Left lung (tissue), 10 donors: ENCODE measurements around the gene THNSL1. TPM values are rescaled to one million over a fixed set of nuclear protein-coding genes. Genes with fewer than 3 reads are reported as not detected.

ENCODE experiments used
- ATAC-seq: fragments of 200-7000 bp; cut with Tn5 transposase; one replicate; pipeline ENCODE4 v1.9.1; 2020; ENCODE audit warnings: moderate library complexity
- DNase-seq, 4 donors: peaks; one replicate each; pipeline ENCODE4 v3.0.0-alpha.2; 2013 to 2020
- H3K27ac ChIP-seq, 2 donors: fragments of 200-600 bp; sonication (generic) in 1 of 2; one replicate each; pipeline versions ENCODE4 v1.5.0 to v1.8.0; 2020 to 2021
- H3K27me3 ChIP-seq, 2 donors: fragments of 200-600 bp; sonication (generic) in 1 of 2; one replicate each; pipeline versions ENCODE4 v1.5.0 to v1.8.0; 2020 to 2021
- H3K36me3 ChIP-seq, 2 donors: fragments of 200-600 bp; sonication (generic) in 1 of 2; one replicate each; pipeline versions ENCODE4 v1.5.0 to v1.8.0; 2020 to 2021
- H3K4me1 ChIP-seq, 2 donors: fragments of 200-600 bp; one replicate each; pipeline ENCODE4 v1.8.0; 2021
- H3K4me3 ChIP-seq, 2 donors: fragments of 200-600 bp; sonication (generic) in 1 of 2; one replicate each; pipeline versions ENCODE4 v1.5.0 to v1.8.0; 2020 to 2021; ENCODE audit warnings: mild to moderate bottlenecking in 1 of 2
- H3K9me3 ChIP-seq, 2 donors: fragments of 200-600 bp; sonication (generic) in 1 of 2; one replicate each; pipeline versions ENCODE4 v1.5.0 to v1.8.0; 2020 to 2021
- intact Hi-C, 2 donors: fragments of 100-400 bp; cut with DNase I; formaldehyde crosslinking; loops; one replicate each; pipeline versions ENCODE4 v1.11.2 to v1.14.2; 2022
- polyA plus RNA-seq, 6 donors: library from polyadenylated mRNA; unstranded; fragments of 120-200 nt; gene quantifications; one replicate each; pipeline ENCODE4 v1.2.1, GENCODE V29; 2013; ENCODE audit not compliant: insufficient read length in 6 of 6
- total RNA-seq, 2 donors: library from RNA; stranded (reverse); fragmentation: NEBNext Ultra II Directional; extraction: Animal tissue kit (Norgen Biotek cat#: 25700); gene quantifications; one replicate each; pipeline ENCODE4 v1.2.1, GENCODE V29; 2021
- TF ChIP-seq, protein P1 (sequence below), 2 donors: fragments of 200-600 bp; sonication (generic) in 1 of 2; IDR thresholded peaks; one replicate each; pipeline versions ENCODE4 v1.5.0 to v1.8.0; 2021; ENCODE audit warnings: antibody characterized with exemption in 2 of 2
- donor health status: DM: no; HTN: yes; CAD: no.
- donor health status: DM: no; HTN: no; CAD: no.

The THNSL1 gene
- total and polyA plus RNA-seq, 8 donors, result 3.9 to 13.6 (median 11.8) TPM

DNA sequence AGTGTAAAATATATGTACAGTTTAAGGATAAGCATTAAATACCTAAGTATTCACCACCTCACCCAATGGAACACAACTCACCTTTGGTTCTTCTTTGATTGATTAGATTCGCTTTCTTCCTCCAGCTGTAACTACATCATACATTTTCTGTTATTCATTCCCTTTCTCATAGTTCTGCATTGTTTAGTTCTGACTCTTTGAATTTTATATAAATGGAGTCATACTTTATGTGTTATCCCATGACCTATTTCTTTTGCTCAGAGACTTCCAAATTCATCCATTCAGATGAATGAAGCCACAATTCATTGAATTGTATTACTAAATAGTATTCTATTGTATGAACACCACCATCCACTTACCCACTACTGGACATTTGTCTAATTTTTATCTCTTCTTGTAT is 12.3 kb downstream of the THNSL1 start:
- Histone ChIP-seq H3K27ac (no peak overlapping the region), H3K4me3 (no peak overlapping the region)
- ATAC-seq, result no peak

DNA sequence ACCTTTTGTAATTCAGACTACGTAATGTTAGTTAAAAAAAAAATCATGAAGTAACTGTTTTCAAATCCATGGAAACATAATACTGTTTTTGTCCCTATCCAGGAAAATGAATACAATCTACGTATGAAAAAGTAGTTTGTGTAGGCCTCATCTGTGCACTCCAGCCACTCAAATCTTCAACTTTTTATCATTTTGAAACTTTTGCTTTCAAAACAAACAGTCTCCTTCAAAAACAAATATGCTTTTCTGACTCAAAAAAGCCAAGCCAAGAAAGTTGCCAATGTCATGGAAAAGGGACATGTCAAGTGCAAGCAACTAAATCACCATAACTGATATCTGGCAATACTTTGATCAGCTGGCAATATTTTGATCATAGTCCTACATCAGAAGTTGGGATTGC is 13.1 kb downstream of the THNSL1 start:
- H3K36me3 ChIP-seq, result no peaks in the 10 kb centered on the region
- no peaks in the 10 kb centered on the region for H3K4me1 ChIP-seq
- peaks cover 0 to 2% of the 10 kb centered on the region in 2 donors for H3K9me3 ChIP-seq
- DNase-seq (no peak), ATAC-seq (no peak)
- no peaks in the 10 kb centered on the region for H3K27me3 ChIP-seq
- H3K27ac ChIP-seq, result no peak overlapping the region
- TF ChIP-seq, protein P1, sequence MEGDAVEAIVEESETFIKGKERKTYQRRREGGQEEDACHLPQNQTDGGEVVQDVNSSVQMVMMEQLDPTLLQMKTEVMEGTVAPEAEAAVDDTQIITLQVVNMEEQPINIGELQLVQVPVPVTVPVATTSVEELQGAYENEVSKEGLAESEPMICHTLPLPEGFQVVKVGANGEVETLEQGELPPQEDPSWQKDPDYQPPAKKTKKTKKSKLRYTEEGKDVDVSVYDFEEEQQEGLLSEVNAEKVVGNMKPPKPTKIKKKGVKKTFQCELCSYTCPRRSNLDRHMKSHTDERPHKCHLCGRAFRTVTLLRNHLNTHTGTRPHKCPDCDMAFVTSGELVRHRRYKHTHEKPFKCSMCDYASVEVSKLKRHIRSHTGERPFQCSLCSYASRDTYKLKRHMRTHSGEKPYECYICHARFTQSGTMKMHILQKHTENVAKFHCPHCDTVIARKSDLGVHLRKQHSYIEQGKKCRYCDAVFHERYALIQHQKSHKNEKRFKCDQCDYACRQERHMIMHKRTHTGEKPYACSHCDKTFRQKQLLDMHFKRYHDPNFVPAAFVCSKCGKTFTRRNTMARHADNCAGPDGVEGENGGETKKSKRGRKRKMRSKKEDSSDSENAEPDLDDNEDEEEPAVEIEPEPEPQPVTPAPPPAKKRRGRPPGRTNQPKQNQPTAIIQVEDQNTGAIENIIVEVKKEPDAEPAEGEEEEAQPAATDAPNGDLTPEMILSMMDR (IDR thresholded peaks at IDR 0.05), result no peak
- no peak overlapping the region for H3K4me3 ChIP-seq
- intact Hi-C loops, result no loop called here

More for the DNA sequence above, 12.3 kb downstream of the THNSL1 start:
- no peak for DNase-seq
- Histone ChIP-seq H3K4me1 (no peaks in the 10 kb centered on the region), H3K36me3 (no peaks in the 10 kb centered on the region), H3K27me3 (no peaks in the 10 kb centered on the region), H3K9me3 (peaks cover 0 to 2% of the 10 kb centered on the region in 2 donors)
- intact Hi-C loops, result no loop called here
- TF ChIP-seq, protein P1 (IDR thresholded peaks at IDR 0.05), result no peak

DNA sequence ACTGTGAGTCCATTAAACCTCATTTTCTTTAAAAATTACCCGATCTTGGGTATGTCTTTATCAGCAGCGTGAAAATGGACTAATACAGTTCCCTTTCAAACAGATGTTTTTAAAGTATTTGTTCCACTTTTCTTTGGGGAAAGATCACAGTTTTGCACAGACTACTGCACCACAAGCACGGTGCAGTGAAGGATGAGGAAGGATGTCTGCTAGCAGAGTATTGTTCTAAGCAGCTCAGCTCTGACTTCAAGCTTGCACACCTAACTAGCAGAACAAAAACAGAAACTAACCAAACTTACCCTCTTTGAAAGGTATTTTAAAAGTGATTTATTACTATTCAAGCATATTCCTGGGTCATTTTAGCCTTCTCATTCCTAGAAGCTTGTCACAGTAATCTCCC is 20.0 kb downstream of the THNSL1 start:
- DNase-seq (no peak), ATAC-seq (no peak)
- Histone ChIP-seq H3K4me1 (no peaks in the 10 kb centered on the region), H3K27me3 (no peaks in the 10 kb centered on the region), H3K36me3 (no peaks in the 10 kb centered on the region), H3K9me3 (no peaks in the 10 kb centered on the region), H3K4me3 (no peak overlapping the region), H3K27ac (no peak overlapping the region)
- TF ChIP-seq, protein P1 (IDR thresholded peaks at IDR 0.05), result no peak
- intact Hi-C loops, result no loop called here

DNA sequence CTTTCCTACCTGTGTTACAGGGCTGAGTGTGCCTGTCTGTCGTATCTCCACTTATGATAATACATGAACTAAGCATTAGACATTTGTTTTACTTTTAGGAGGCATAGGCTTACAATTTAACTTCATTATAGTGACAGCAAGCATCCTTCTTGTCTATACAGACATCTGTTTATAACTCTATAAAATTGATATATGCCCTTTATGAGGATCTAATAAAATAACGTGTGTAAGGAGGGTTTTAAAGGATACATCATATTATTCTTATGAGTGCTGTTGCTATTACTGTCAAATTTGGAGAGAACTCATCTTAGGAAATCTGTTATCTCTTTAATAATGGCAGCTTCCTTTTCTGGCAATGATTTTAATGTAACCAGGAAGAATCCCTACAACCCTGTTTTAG is 21.9 kb downstream of the THNSL1 start:
- Histone ChIP-seq H3K36me3 (no peaks in the 10 kb centered on the region), H3K9me3 (no peaks in the 10 kb centered on the region), H3K4me3 (no peak overlapping the region), H3K27me3 (no peaks in the 10 kb centered on the region), H3K4me1 (no peaks in the 10 kb centered on the region), H3K27ac (no peak overlapping the region)
- TF ChIP-seq, protein P1 (IDR thresholded peaks at IDR 0.05), result no peak
- intact Hi-C loops, result no loop called here
- no peak for ATAC-seq
- no peak for DNase-seq

DNA sequence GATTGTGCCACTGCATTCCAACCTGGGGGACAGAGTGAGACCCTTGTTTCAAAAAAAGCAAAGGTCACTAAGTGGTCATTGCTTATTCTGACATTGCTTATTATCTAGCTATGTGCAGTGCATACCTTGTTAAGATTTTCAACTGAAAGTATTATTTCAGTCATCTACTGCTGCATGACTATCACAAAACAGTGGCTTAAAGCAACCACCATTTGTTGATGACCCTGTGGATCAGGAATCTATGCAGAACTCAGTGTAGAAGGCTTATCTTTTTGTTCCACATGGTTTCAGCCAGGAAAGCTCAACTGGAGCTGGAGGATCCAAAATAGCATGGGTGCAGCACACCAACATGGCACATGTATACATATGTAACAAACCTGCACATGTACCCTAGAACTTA is 23.1 kb downstream of the THNSL1 start:
- intact Hi-C loops, result no loop called here
- Histone ChIP-seq H3K9me3 (no peaks in the 10 kb centered on the region), H3K4me3 (no peak overlapping the region), H3K4me1 (no peaks in the 10 kb centered on the region), H3K27ac (no peak overlapping the region), H3K27me3 (no peaks in the 10 kb centered on the region), H3K36me3 (no peaks in the 10 kb centered on the region)
- ATAC-seq (no peak), DNase-seq (no peak)
- TF ChIP-seq, protein P1 (IDR thresholded peaks at IDR 0.05), result no peak
